NCI-H345 treated with DMSO at 0.1 percent for 48 hours (cell line): ENCODE measurements around the gene WAC.
"Not testable (repeated sequence)": the region's sequence is repeated elsewhere in the genome, so short reads cannot be mapped to it uniquely, and the experiment has no call there.

Experiments used
- DNase-seq: peaks from one replicate; lab custom pipeline; 2025; ENCODE audit not compliant: unreplicated experiment; lab: John Stamatoyannopoulos, UW

WAC gene, protein sequence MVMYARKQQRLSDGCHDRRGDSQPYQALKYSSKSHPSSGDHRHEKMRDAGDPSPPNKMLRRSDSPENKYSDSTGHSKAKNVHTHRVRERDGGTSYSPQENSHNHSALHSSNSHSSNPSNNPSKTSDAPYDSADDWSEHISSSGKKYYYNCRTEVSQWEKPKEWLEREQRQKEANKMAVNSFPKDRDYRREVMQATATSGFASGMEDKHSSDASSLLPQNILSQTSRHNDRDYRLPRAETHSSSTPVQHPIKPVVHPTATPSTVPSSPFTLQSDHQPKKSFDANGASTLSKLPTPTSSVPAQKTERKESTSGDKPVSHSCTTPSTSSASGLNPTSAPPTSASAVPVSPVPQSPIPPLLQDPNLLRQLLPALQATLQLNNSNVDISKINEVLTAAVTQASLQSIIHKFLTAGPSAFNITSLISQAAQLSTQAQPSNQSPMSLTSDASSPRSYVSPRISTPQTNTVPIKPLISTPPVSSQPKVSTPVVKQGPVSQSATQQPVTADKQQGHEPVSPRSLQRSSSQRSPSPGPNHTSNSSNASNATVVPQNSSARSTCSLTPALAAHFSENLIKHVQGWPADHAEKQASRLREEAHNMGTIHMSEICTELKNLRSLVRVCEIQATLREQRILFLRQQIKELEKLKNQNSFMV

DNA sequence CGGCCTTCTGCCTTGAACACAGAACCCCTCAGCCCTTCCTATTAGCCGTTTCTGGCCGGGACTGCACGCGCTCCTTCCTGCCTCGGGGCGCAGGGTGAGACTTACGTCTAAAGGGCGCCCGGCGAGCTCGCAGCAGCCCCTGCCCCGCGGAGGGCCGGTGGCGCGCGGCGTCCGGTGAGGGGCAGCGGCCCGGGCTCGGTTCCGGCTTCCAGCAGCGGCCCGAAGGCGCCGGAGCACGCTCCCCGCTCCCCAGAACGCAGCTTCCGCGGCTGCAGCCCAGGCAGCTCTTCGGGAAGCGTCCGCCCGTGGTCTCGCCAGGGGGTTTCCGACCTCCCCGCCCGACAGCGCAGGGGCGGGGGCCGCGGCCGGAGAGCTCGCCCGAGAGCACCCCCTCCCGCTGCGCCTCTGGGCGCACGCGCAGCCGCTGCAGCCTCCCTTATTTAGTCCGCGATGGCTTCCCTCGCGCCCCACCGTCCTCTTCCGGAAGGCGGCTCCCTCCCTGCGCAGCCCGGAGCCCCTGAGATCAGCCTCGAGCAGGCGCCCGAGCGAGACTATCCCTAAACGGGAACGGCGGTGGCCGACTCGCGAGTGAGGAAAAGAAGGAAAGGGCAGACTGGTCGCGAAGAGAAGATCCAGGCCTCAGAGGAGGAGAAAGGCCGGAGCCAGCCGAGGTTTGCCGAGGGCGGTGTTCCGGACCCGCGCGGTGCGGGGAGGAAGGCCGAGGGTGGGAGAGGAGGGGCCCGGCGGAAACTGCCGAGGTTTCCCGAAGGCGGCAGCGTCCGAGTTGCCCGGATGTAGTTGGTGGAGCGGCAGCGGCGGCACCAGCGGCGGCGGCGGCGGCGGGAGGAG is at the start of gene WAC:
Gene WAC (plus strand): TSS at position 782 of the 849 bp plus-strand sequence. CDS start 462 bp downstream, outside the sequence.
- DNase-seq = peak; percentile 83

DNA sequence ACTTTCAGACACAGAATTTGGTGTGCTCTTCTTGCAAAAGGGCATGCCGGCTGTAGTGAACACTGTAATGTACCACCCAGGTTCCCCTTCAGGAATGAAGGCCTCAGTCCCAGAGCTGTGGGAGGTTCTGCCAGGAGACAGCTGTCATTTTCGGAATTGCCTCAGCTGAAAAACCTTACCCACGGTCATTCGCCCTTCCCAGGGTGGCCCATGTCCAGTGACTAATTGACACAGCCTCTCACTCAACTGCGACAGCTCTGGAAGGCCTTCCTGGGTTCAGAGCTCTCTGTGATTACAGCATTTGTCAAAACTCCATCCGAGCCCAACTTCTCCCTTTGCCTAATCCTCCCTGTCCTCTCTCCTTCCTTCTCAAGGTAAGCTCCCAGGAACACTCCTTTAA is 43.7 kb upstream of the WAC start:
- no peak for DNase-seq

DNA sequence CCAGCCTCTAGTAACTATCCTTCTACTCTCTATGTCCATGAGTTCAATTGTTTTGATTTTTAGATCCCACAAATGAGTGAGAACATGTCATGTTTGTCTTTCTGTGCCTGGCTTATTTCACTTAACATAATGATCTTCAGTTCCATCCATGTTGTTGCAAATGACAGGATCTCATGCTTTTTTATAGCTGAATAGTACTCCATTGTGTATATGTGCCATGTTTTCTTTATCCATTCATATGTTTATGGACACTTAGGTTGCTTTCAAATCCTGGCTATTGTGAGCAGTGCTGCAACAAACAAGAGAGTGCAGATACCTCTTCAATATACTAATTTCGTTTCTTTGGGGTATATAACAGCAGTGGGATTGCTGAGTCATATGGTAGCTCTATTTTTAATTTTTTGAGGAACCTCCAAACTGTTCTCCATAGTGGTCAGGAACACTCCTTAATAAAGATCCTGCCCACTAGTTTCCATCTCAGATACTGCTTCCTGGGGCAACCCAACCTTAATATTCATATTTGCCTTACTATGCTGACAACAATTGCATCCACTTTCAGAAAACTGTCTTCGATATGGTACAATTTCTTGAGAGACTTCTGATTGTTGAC is 42.6 kb upstream of the WAC start:
- DNase-seq = not testable (repeated sequence)

DNA sequence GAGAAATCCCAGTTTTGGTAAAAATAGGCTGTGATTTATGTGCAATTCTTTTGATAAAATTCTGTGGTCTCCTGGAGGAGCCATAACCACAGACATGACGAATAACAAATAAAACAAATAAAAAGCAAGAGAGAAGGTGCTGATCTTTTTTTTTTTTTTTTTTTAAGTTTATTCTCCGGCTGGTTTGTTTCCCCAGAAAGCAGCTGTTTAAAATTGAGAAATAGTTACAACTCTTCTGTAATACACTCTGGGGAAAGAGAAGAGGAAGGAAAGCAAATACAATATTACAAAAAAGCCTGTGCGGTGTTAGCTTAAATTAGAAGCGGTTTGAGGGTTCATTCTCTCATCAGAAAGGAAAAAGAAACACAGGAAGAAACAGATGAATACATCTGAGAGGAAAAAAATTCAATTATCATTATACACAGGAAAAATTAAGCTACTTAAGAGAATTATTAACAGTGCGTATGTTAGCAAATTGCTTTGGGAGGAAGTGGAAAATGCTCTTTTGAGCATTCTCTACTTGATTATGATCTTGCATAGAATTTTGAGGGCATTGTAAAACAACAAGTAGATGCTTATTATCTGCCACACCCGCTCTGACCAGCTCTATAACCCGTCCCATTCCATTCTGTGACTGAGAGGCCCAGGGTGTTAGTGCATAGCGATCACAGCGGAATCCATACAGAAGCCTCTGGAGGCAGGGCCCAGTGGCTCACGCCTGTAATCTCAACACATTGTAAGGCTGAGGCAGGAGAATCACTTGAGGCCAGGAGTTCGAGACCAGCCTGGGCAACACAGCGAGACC is 40.6 kb upstream of the WAC start:
- DNase-seq = no peak

- DNase-seq = no peak
These were observed 38.5 kb upstream of the WAC start for GRCh38 chr10:28494420-28494819.

- no peak for DNase-seq
These were observed 37.8 kb upstream of the WAC start for GRCh38 chr10:28495084-28495483.

- DNase-seq = no peak
These were observed 36.9 kb upstream of the WAC start for GRCh38 chr10:28496017-28496416.

- DNase-seq = no peak
These were observed 36.4 kb upstream of the WAC start for GRCh38 chr10:28496481-28496961.

- DNase-seq = no peak
These were observed 35.4 kb upstream of the WAC start for GRCh38 chr10:28497313-28498126.

- DNase-seq = not testable (repeated sequence)
These were observed 32.7 kb upstream of the WAC start for GRCh38 chr10:28500203-28500602.

- DNase-seq = peak; percentile 78
These were observed 29.8 kb upstream of the WAC start for GRCh38 chr10:28503114-28503513.

DNA sequence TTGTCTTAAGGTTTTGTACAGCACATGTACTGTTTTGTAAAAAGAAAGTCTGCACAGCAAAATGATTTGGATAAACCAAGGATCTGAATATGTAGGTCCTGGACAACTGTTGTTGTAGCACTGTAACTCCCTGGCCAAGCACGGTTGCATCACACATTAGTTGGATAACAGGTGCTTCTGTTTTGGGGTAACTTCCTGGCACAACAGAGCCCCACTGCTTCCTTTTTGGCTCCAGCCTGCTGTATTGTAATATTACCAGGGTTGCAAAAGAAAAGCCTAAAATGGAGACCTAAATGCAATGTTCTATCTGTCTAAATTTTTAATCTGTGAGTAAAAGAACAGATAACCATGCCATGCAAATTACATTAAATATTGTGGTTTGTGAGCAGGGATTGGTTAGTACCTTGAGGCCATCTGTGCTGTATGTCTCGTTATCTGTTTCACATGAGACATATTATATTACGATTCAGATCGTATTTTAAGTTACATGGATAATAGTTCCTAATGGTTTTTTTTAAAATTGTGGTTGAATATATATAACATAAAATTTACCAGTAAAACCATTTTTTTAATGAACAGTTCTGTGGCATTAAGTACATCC is 27.5 kb upstream of the WAC start:
- no peak for DNase-seq

- no peak for DNase-seq
These were observed 24.5 kb upstream of the WAC start for GRCh38 chr10:28508304-28508925.

DNA sequence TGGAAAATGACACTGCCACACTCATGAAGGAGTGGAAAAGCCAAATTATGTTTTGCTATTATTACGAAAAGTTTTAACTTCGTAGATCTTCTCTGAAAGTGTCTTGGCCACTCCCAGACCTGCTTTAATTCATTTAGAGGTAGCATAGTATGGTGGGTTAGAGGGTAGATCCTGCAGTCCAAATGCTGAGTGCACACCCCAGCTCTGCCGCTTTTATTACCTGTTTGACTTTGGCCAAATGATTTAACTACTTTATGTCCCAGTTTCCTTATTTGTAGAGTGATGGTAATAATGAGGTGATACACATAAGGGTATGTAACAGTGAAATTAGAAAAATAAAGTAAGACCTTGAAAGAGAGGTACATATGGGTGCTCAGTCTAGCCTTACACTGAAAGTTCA is 23.6 kb upstream of the WAC start:
- DNase-seq = no peak

- no peak for DNase-seq
These were observed 18.3 kb upstream of the WAC start for GRCh38 chr10:28514648-28515047.

DNA sequence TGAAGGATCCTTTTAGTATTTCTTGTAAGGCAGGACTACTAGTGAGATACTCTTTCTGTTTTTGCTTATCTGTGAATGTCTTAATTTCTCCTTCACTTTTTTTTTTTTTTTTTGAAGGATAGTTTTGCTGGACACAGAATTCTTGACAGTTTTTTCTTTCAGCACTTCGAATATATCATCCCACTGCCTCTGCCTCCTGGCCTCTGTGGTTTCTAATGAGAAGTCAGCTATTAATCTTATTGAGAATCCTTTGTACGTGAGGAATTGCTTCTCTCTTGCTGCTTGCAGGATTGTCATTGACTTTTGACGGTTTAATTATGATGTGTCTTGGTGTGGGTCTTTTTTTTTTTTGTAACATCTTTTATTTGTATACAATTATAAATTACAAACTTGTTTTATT is 12.6 kb upstream of the WAC start:
- DNase-seq = no peak

- not testable (repeated sequence) for DNase-seq
These were observed 12.1 kb upstream of the WAC start for GRCh38 chr10:28520828-28521227.

DNA sequence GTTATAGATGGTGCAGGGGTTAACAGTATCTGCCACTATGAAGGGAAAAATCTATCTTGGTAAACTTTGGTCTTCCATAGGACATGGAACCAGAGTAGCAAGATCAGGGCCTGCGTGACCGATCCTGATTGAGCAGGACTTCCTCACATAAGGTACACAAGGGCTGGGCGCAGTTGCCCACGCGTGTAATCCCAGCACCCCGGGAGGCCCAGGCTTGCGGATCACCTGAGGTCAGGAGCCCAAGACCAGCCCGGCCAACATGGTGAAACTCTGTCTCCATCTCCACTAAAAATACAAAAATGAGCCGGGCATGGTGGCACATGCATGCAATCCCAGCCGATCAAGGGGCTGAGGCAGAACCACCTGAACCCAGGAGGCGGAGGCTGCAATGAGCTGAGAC is 11.0 kb upstream of the WAC start:
- DNase-seq = not testable (repeated sequence)
